Activated B cell treated with CpG ODN at 0.5 μM for 24 hours (primary cell): ENCODE data around the gene ACBD3. TPM values are rescaled to one million over a fixed set of nuclear protein-coding genes. Genes with fewer than 3 reads are reported as not detected.

Source experiments
- ATAC-seq: fragments of 200-7000 bp; cut with Tn5 transposase; one replicate; pipeline ENCODE4 v1.10.0; 2021; ENCODE audit warnings: low read depth, mild to moderate bottlenecking, moderate library complexity
- CTCF ChIA-PET: fragments of 350-600 bp; sonication (Branson Sonifier 250); formaldehyde crosslinking; loops from one replicate; lab custom pipeline; 2021; ENCODE audit warnings: antibody characterized with exemption; lab: Charles Lee
- POLR2A ChIA-PET: fragments of 350-600 bp; sonication (Branson Sonifier 250); formaldehyde crosslinking; loops from one replicate; lab custom pipeline; 2021; ENCODE audit warnings: antibody characterized with exemption; lab: Charles Lee
- DNase-seq: peaks from one replicate; pipeline ENCODE4 v3.0.0; 2022
- H3K27ac Mint-ChIP-seq: one replicate; pipeline ENCODE4 v1.8.0; 2020; ENCODE audit warnings: mixed read lengths
- H3K27me3 Mint-ChIP-seq: one replicate; pipeline ENCODE4 v1.8.0; 2021; ENCODE audit warnings: mixed read lengths
- H3K36me3 Mint-ChIP-seq: one replicate; pipeline ENCODE4 v1.8.0; 2021; ENCODE audit warnings: low read depth, mixed read lengths
- H3K4me1 Mint-ChIP-seq: one replicate; pipeline ENCODE4 v1.8.0; 2021; ENCODE audit warnings: mixed read lengths
- H3K4me3 Mint-ChIP-seq: one replicate; pipeline ENCODE4 v1.8.0; 2020; ENCODE audit warnings: mild to moderate bottlenecking, mixed read lengths
- H3K9me3 Mint-ChIP-seq: one replicate; pipeline ENCODE4 v1.8.0; 2020; ENCODE audit warnings: mixed read lengths
- intact Hi-C: fragments of 100-400 bp; cut with micrococcal nuclease; formaldehyde crosslinking; loops from one replicate; pipeline ENCODE4 v1.15.1; 2024
- total RNA-seq: library from RNA; stranded (reverse); gene quantifications from 2 replicates; pipeline ENCODE4 v1.2.3, GENCODE V29; 2022
- TF ChIP-seq, protein P1 (sequence below): fragments of 200-600 bp; IDR thresholded peaks from one replicate; pipeline ENCODE4 v1.8.0; 2022; ENCODE audit warnings: antibody characterized with exemption, mild to moderate bottlenecking

ACBD3 gene
- total RNA-seq, 1 donor from 2014 or later: 38.6 TPM

DNA sequence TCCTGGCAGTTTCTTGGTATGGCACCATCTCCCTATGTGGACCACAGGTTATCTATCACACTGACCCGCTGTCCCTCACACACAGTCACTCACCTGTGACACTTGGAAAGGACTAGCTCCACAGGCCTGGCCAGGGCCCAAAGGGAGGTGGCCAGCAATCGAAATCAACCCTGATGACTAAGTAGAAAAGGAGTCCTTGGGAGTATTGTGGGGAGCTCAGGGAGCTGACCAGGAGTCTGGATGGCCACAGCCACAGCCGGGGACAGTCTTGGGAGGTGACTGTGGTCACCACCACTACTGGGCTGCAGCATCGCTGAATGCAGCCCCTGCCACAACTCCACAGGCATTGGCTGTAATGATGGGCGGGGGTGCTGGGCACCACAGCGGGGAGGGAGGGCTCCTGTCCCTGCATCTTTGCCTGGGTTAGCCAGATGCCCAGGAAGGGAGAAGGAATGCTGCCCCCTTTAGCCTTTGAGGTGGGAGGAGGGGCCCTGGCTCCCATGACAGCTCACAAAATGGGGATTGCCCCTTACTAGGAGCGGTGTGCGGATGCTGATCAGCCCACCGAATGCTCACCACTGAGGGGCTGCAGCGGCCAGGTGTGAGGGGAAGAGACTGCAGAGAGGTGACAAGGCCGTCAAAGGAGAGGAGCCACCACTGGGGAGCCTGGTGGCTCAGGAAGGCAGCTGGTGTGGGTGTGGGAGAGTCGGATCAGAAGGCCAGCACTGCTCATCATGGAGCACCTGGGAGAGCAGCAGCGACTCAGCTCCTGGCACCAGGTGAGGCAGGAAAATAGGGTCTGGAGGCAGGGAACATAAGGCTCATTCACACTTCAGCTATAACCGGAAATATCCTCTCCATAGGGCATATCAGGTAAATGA, 62.7 kb downstream of the ACBD3 start:
- Mint-ChIP-seq H3K9me3 (no peaks in the 10 kb centered on the region), H3K27me3 (no peaks in the 10 kb centered on the region), H3K36me3 (peaks cover 2% of the 10 kb centered on the region), H3K4me1 (peaks cover 86% of the 10 kb centered on the region), H3K27ac (peak overlapping the region; percentile 100), H3K4me3 (peak overlapping the region; percentile 41)
- ATAC-seq (no peak), DNase-seq (no peak)
- ChIA-PET POLR2A (interaction anchor here (0.6 to 6.6 kb wide), 16 partner anchors 9 to 283 kb away, joined by 3 to 182 read pairs (median 10); partner anchors contain the start of genes H3-3A, PARP1 and SDE2), CTCF (interaction anchor here (1.1 to 6.8 kb wide), 15 partner anchors 9 to 284 kb away, joined by 3 to 209 read pairs (median 7); partner anchors contain the start of gene PARP1)
- TF ChIP-seq, protein P1, sequence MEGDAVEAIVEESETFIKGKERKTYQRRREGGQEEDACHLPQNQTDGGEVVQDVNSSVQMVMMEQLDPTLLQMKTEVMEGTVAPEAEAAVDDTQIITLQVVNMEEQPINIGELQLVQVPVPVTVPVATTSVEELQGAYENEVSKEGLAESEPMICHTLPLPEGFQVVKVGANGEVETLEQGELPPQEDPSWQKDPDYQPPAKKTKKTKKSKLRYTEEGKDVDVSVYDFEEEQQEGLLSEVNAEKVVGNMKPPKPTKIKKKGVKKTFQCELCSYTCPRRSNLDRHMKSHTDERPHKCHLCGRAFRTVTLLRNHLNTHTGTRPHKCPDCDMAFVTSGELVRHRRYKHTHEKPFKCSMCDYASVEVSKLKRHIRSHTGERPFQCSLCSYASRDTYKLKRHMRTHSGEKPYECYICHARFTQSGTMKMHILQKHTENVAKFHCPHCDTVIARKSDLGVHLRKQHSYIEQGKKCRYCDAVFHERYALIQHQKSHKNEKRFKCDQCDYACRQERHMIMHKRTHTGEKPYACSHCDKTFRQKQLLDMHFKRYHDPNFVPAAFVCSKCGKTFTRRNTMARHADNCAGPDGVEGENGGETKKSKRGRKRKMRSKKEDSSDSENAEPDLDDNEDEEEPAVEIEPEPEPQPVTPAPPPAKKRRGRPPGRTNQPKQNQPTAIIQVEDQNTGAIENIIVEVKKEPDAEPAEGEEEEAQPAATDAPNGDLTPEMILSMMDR: no peak
- intact Hi-C loops: loop anchor here (2.0 to 10.0 kb wide), 4 partner anchors 247 to 647 kb away; partner anchors contain the start of gene SRP9

DNA sequence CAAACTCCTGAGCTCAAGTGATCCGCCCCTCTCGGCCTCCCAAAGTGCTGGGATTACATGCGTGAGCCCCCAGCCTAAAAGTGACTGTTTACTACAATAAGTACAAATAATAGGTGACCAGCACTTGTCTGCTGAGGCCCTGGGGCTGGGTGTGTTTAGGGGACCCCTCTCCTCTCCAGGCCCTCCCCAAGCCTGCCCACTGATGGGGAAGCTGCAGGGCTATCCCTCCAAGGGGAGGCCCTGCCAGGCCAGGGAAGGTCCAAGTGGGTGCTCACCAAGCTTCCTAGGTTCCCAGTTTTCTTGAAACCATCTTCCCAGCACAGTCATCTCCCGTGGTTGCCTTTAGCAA, 63.4 kb downstream of the ACBD3 start:
- H3K27me3 Mint-ChIP-seq: no peaks in the 10 kb centered on the region
- no peaks in the 10 kb centered on the region for H3K9me3 Mint-ChIP-seq
- H3K4me1 Mint-ChIP-seq: peaks cover 86% of the 10 kb centered on the region
- intact Hi-C loops: loop anchor here (2.0 to 10.0 kb wide), 4 partner anchors 248 to 646 kb away; partner anchors contain the start of gene SRP9
- POLR2A ChIA-PET: interaction anchor here (0.5 to 6.6 kb wide), 22 partner anchors 9 to 425 kb away, joined by 3 to 182 read pairs (median 6); partner anchors contain the start of genes H3-3A, PARP1, PYCR2 and SDE2
- DNase-seq: no peak
- TF ChIP-seq, protein P1: no peak
- CTCF ChIA-PET: interaction anchor here (1.0 to 6.8 kb wide), 13 partner anchors 10 to 285 kb away, joined by 3 to 209 read pairs (median 4); partner anchors contain the start of gene PARP1
- H3K4me3 Mint-ChIP-seq: peak overlapping the region; percentile 92
- peak overlapping the region; percentile 100 for H3K27ac Mint-ChIP-seq
- H3K36me3 Mint-ChIP-seq: peaks cover 2% of the 10 kb centered on the region
- no peak for ATAC-seq

DNA sequence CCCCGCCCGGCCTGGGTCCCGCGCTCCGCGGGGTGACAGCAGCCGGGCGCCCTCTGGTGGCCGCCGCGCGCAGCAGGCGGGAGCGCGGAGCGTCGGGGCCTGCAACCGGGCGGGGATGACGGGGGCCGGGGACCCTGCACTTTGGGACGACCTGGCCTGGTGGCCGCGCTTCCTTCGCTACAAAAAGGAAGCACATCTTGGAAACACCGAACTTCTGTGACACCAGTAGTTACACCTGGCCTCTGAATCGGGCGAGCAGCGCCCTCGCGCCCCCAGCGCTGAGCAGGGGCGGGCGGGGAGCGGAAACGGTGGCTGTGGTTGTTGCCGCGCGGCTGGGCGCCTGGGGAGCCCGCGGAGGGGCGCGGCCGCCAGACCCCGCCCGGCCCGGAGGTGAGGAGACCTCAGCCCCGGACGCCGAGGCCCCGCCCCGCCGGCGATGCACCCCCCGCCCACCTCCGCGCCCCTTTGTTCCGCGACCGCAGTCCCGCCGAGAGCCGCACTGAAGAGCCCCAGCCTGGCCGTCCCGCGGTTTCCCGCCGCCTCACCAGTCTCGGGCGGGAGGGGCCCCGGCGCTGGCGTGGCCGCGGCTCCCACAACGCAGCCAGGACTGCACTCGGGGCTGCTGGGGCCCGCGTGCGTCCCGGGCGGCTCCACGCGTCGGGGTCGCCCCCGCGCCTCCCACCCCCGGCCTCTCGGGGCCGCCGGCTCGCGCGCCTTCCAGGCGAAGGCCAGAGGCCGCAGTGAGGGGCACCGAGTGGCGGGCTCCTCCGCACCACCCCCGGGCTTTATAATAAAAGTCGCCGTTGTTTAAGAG, 64.7 kb downstream of the ACBD3 start:
- intact Hi-C loops: loop anchor here (1.0 to 10.0 kb wide), 13 partner anchors 11 to 644 kb away; partner anchors contain the start of genes ACBD3, LIN9, PYCR2 and SDE2
- Mint-ChIP-seq H3K36me3 (peaks cover 2% of the 10 kb centered on the region), H3K27me3 (no peaks in the 10 kb centered on the region), H3K4me3 (peak overlapping the region; percentile 92), H3K4me1 (peaks cover 79% of the 10 kb centered on the region), H3K9me3 (no peaks in the 10 kb centered on the region), H3K27ac (peak overlapping the region; percentile 100)
- ChIA-PET POLR2A (interaction anchor here (0.9 to 6.6 kb wide), 27 partner anchors 11 to 344 kb away, joined by 3 to 182 read pairs (median 6); partner anchors contain the start of genes H3-3A, PARP1, PYCR2 and SDE2), CTCF (interaction anchor here (1.0 to 6.8 kb wide), 7 partner anchors 11 to 211 kb away, joined by 3 to 209 read pairs (median 4); no protein-coding TSS in a partner anchor)
- ATAC-seq: peak; percentile 66
- TF ChIP-seq, protein P1: no peak
- DNase-seq: peak; percentile 88

DNA sequence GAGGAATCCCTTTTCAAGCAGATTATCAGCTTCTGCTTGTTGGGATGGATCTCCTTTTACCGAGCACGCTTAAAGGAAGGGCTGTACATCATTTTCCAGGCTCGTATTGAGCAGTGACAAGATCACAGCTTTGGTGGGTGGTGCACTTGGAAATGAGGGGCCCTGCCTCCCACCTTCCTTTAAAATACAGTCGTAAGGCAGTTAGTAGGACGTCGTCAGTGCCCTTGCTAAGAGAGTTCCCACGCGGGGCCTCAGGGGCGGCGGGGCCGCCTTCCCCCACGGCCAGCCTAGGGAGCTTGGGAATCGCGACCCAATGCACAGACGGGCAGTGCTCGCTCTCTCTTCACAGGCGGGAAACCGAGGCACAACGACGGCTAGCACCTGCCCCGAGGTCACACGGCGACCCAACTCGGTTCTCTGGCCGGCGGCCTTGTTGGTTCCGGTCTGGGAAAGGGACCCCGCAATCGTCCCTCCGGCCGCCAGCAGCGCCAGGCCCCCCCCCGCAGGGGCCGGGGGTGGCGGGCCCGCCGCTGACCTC, 65.4 kb downstream of the ACBD3 start:
- DNase-seq: no peak
- Mint-ChIP-seq H3K36me3 (peaks cover 2% of the 10 kb centered on the region), H3K4me3 (peak overlapping the region; percentile 82), H3K27ac (peak overlapping the region; percentile 89), H3K4me1 (peaks cover 76% of the 10 kb centered on the region), H3K27me3 (no peaks in the 10 kb centered on the region), H3K9me3 (no peaks in the 10 kb centered on the region)
- intact Hi-C loops: loop anchor here (1.0 to 10.0 kb wide), 7 partner anchors 38 to 644 kb away; partner anchors contain the start of gene SRP9
- no peak for ATAC-seq
- ChIA-PET POLR2A (interaction anchor here (0.5 to 6.6 kb wide), 12 partner anchors 11 to 343 kb away, joined by 3 to 182 read pairs (median 4); partner anchors contain the start of genes H3-3A, SDE2 and SRP9), CTCF (interaction anchor here (0.7 to 3.1 kb wide), 6 partner anchors 11 to 79 kb away, joined by 3 to 66 read pairs (median 7); partner anchors contain the start of gene H3-3A)
- TF ChIP-seq, protein P1: no peak
